GM12892 (cell line): Measurements from ENCODE around the gene RPL38.

Experiments
- DNase-seq: peaks from one replicate; pipeline ENCODE4 v3.0.0; 2011; ENCODE audit not compliant: insufficient read length
- FAIRE-seq: peaks from 2 replicates; lab custom pipeline; 2011; peaks lifted over from hg19 to GRCh38; lab: Jason Lieb, UNC
- POLR2A ChIP-seq: IDR thresholded peaks from 2 replicates; pipeline ENCODE4 v1.6.1; 2011; ENCODE audit warnings: low read depth, low read length, control low read depth
- POLR2AphosphoS5 ChIP-seq: IDR thresholded peaks from 2 replicates; pipeline ENCODE4 v1.6.1; 2011; ENCODE audit warnings: low read depth, low read length, control low read depth
- TAF1 ChIP-seq: IDR thresholded peaks from 2 replicates; pipeline ENCODE4 v1.6.1; 2011; ENCODE audit warnings: low read depth, mild to moderate bottlenecking, control low read depth, low read length, borderline replicate concordance

The RPL38 gene

GRCh38 chr17:74245145-74245831, 41.8 kb downstream of the RPL38 start:
- DNase-seq = no peak
- no peak for TF ChIP-seq POLR2A
- no peak for FAIRE-seq

DNA sequence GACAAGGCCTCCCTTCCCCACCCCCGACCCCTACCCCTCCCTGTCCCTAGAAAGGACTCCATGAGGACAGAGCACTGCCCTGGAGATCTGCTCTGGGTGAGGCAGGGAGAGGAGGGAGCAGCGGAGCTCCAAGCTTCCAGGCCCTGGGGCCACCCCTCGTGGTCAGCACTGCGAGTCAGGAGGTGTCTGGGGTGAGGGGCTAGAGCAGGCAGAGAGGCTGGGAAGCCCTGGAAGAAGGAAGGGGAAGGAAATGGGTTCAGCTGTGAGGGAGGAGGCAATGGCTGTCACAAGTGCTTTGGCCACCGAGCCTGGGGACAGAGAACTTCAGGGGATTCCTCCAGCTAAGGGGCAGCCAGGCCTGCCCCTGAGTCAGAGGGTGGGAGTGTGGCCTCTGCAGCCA, 42.4 kb downstream of the RPL38 start:
- FAIRE-seq = no peak
- TF ChIP-seq TAF1 (no peak), POLR2AphosphoS5 (no peak), POLR2A (no peak)
- DNase-seq = no peak

DNA sequence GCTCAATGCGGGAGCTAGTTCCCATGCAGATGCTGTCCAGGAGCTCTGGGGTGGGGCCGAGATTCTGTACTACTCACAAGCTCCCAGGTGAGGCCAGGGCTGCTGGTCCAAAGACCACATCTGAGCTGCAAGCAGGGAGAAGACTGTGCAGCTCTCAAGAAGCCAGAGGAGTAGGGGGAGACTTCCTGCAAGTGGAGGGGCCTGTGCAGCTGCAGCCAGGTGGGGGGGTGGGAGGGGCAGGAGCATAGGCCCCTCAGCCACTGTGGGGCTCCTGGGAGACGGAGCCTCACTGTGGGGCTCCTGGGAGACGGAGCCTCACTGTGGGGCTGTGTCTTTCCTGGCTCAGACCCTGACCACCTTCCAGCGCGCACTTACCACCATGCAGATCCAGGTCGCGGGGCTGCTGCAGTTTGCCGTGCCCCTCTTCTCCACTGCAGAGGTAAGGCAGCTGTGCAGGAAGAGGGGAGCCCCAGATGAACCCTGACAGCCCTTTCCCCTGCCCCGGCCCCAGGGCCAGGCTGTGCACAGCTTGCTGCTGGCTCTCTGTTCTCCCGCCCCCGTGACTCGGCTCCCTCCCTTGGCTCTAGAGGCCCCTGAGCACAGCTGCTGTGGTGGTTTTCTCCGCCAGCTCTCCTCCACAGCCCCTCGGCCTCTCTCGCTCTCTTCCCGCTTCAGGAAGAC, 46.3 kb downstream of the RPL38 start:
- FAIRE-seq (no peak), DNase-seq (no peak)
- TF ChIP-seq POLR2A = no peak
- no peak for TF ChIP-seq POLR2AphosphoS5
- no peak for TF ChIP-seq TAF1

DNA sequence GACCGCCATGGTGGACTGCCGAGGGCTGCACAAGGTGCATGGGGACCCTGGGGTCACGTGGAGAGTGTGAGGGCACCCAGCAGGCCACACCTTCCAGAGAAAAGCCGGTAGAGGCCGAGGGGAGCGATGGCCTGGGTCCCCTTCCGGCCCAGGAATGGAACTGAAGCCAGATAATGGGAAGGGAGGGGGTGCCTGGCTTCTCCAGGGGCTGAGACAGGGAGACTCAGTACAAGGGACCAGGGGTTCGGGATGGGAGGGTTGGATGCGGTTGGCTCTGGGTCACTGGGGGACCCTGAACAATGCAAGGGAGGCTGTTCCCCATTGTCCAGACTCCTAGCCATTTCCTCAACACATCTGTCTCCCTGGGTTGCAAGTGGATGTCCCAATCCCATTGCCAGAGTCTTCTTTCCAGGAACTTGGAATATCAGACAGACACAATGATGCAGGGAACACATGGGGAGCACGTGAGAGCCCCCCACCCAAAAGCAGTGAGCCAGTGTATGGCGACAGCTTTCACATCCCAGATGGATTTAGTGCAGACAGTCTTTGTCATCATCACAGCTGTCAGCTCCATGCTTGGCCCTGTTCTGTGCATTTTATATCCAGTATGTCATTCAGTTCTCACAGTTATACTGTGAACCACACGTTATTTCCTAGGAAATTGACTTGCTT, 47.0 kb downstream of the RPL38 start:
- FAIRE-seq = no peak
- no peak for DNase-seq
- TF ChIP-seq TAF1 (no peak), POLR2A (no peak), POLR2AphosphoS5 (no peak)

GRCh38 chr17:74251051-74251450, 47.6 kb downstream of the RPL38 start:
- FAIRE-seq = no peak

GRCh38 chr17:74251569-74251968, 48.1 kb downstream of the RPL38 start:
- FAIRE-seq (no peak), DNase-seq (no peak)
- TF ChIP-seq POLR2A (no peak), POLR2AphosphoS5 (no peak), TAF1 (no peak)

More at GRCh38 chr17:74251051-74251450, 47.6 kb downstream of the RPL38 start:
- no peak for DNase-seq
- TF ChIP-seq POLR2A = no peak
- no peak for TF ChIP-seq TAF1
- TF ChIP-seq POLR2AphosphoS5 = no peak

DNA sequence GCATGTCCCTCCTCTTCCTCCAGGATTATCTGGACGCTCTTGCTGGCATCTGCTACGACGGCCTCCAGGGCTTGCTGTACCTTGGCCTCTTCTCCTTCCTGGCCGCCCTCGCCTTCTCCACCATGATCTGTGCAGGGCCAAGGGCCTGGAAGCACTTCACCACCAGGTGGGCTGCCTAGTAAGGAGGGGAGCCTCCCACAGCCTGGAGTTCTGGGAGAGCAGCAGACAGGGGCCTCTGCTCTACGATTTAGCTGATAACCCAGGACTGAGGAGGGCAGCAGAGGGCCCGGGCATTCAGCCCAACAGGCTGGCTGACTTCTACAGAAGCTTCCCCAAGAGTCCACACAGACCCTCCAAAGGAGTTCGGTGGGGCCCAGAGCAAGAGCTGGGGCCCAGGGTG, 48.7 kb downstream of the RPL38 start:
- FAIRE-seq (no peak), DNase-seq (no peak)
- TF ChIP-seq POLR2A (no peak), TAF1 (no peak), POLR2AphosphoS5 (no peak)

- FAIRE-seq = no peak
- TF ChIP-seq POLR2A (no peak), POLR2AphosphoS5 (no peak), TAF1 (no peak)
- DNase-seq = no peak
These were observed 49.6 kb downstream of the RPL38 start for GRCh38 chr17:74253036-74253435.

- DNase-seq (no peak), FAIRE-seq (no peak)
- TF ChIP-seq POLR2AphosphoS5 = no peak
These were observed 53.8 kb downstream of the RPL38 start for GRCh38 chr17:74257311-74257710.

- no peak for FAIRE-seq
- DNase-seq = no peak
- TF ChIP-seq POLR2AphosphoS5 = no peak
These were observed 56.4 kb downstream of the RPL38 start for GRCh38 chr17:74259667-74260524.
